ENCODE data around the gene NEMP1. TPM values are rescaled to one million over a fixed set of nuclear protein-coding genes. Genes with fewer than 3 reads are reported as not detected.
A peak's percentile ranks its signal among the peaks of the same experiment; 100 is the strongest.

The NEMP1 gene
- total and polyA plus RNA-seq, 5 experiments from 2014 or later: 2.6 to 29.5 (median 5.5) TPM

DNA sequence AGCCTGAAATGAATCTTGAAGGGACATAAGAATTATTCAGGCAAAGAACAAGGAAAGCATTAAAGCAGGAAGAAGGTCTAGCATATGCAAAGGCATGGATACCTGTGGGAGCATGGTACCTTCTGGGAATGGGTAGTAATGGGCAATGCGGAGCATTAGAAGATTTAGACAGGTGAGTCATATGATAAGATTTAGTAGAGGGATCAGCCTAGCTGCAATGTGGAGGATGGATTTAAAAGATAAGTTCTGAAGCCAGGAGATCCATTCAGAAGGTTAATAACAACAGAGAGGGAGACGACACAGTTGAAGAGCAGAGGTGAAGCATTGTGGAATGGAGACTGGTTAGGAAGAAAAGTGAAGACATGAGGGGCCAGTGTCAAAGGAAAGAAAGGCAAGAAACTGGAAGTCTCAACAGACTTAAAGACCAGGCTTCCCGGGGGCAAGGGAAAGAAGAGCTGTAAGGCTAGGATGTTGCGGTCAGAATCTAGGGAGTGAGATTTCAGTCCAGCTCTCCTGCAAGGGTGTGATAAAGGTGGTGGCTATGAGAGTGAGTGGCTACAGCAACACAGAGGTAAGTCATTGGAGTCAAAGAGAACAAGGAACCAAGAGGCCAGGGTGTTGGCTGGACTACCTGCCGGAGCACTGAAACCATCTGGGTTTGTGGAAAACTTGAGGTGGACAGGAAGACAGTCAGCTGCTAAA is 38.1 kb upstream of the NEMP1 start:
- H3K4me3 Mint-ChIP-seq: no peak overlapping the region
- no peaks in the 10 kb centered on the region for H3K9me3 Mint-ChIP-seq
- ATAC-seq: no peak
- H3K4me1 Mint-ChIP-seq: peaks cover 4 to 23% (median 11%) of the 10 kb centered on the region in 4 donors
- H3K36me3 Mint-ChIP-seq: no peaks in the 10 kb centered on the region
- POLR2A ChIA-PET: interaction anchor here (0.6 kb wide), 1 partner anchor 36 kb away, joined by 4 read pairs; no protein-coding TSS in a partner anchor
- no peak for DNase-seq
- peak overlapping the region in 1 of 10 donors; percentile 8 for H3K27ac Mint-ChIP-seq
- H3K27me3 Mint-ChIP-seq: peaks cover 0 to 2% (median 0%) of the 10 kb centered on the region in 5 donors

GRCh38 chr12:57112492-57113294 is 34.1 kb upstream of the NEMP1 start:
- Mint-ChIP-seq H3K9me3 (no peaks in the 10 kb centered on the region), H3K36me3 (peaks cover 0 to 9% (median 0%) of the 10 kb centered on the region in 3 donors), H3K27me3 (peaks cover 0 to 2% (median 0%) of the 10 kb centered on the region in 5 donors), H3K4me1 (peaks cover 24 to 38% (median 35%) of the 10 kb centered on the region in 4 donors), H3K4me3 (peak overlapping the region; percentile 89 to 99 (median 96)), H3K27ac (peak overlapping the region; percentile 94 to 99 (median 98))
- DNase-seq (peak in 1 of 10 donors; percentile 45), ATAC-seq (no peak)
- POLR2A ChIA-PET: interaction anchor here (0.6 to 16.7 kb wide), 30 partner anchors 10 to 484 kb away, joined by 3 to 559 read pairs (median 5); partner anchors contain the start of genes BAZ2A, DDIT3, LRP1 and NAB2

- ATAC-seq (peak; percentile 63 to 72), DNase-seq (peak; percentile 62 to 95 (median 84))
- H3K4me1 Mint-ChIP-seq: peaks cover 33 to 52% (median 50%) of the 10 kb centered on the region in 4 donors
- no peaks in the 10 kb centered on the region for H3K9me3 Mint-ChIP-seq
- H3K4me3 Mint-ChIP-seq: peak within 1 kb of the TSS; percentile 89 to 99 (median 96)
- peaks cover 0 to 24% (median 0%) of the 10 kb centered on the region in 3 donors for H3K36me3 Mint-ChIP-seq
- POLR2A ChIA-PET: interaction anchor here (0.6 to 16.7 kb wide), 35 partner anchors 13 to 1293 kb away, joined by 3 to 559 read pairs (median 4); partner anchors contain the start of genes BAZ2A, CDK4, DDIT3 and LRP1
- H3K27ac Mint-ChIP-seq: peak within 1 kb of the TSS; percentile 94 to 99 (median 98)
- peaks cover 0 to 2% (median 0%) of the 10 kb centered on the region in 5 donors for H3K27me3 Mint-ChIP-seq
Observed at GRCh38 chr12:57111031-57111734, 32.6 kb upstream of the NEMP1 start, which contains the start of gene STAT6. Gene STAT6 (minus strand): TSS chr12:57111362. CDS start chr12:57108278, 3,084 bp downstream.

DNA sequence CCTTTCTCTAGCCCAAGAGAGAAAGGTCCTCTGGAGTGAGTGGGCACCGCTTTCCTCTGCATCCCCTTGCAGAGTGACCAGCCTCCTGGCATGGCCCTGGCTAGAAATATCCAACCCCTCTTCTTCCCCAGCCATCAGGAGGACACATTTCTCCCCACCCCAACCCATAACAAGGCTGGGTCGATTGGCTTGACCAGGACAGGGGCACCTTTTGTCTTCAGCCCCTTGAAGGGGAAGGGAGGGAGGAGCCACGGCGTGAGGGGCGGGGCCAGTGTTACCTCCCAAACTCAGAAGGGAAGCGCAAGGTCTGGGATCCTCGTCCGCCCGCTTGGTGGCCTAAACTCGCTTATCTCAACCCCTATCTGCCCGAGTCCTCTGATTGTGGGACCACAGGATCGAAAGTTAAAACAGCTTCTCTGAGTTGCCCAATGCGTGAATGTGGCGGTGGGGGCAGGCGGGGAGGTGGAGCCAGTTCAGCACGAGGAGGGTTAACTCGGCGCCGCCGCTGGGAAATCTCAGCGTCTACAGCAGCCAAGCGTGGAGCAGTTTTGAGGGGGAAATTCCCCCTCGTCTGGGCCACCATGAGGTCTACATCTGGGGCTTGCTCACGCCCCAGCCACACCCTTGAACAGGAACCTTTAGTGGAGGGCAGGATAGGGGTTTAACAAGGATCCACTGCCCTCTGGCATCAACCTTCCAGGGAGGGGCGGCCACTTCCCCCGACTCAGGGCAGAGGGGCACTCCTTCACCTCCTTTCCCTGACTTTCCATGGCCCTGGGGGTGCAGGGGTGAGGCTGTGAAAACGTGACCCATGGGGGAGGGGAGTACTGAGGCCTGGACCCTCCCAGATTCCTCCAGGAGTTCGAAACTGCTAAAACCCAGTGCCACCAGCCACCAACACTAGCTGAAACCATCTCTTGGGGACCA is 31.8 kb upstream of the NEMP1 start:
- ATAC-seq (peak; percentile 42 to 45), DNase-seq (peak; percentile 47 to 77 (median 54))
- Mint-ChIP-seq H3K27me3 (peaks cover 0 to 2% (median 0%) of the 10 kb centered on the region in 5 donors), H3K4me3 (peak overlapping the region; percentile 89 to 99 (median 96)), H3K36me3 (peaks cover 0 to 32% (median 0%) of the 10 kb centered on the region in 3 donors), H3K4me1 (peaks cover 33 to 57% (median 53%) of the 10 kb centered on the region in 4 donors), H3K27ac (peak overlapping the region; percentile 94 to 99 (median 98)), H3K9me3 (no peaks in the 10 kb centered on the region)
- POLR2A ChIA-PET: interaction anchor here (0.6 to 16.7 kb wide), 16 partner anchors 16 to 920 kb away, joined by 3 to 559 read pairs (median 10); partner anchors contain the start of genes LRP1, NAB2, NEMP1 and PTGES3

DNA sequence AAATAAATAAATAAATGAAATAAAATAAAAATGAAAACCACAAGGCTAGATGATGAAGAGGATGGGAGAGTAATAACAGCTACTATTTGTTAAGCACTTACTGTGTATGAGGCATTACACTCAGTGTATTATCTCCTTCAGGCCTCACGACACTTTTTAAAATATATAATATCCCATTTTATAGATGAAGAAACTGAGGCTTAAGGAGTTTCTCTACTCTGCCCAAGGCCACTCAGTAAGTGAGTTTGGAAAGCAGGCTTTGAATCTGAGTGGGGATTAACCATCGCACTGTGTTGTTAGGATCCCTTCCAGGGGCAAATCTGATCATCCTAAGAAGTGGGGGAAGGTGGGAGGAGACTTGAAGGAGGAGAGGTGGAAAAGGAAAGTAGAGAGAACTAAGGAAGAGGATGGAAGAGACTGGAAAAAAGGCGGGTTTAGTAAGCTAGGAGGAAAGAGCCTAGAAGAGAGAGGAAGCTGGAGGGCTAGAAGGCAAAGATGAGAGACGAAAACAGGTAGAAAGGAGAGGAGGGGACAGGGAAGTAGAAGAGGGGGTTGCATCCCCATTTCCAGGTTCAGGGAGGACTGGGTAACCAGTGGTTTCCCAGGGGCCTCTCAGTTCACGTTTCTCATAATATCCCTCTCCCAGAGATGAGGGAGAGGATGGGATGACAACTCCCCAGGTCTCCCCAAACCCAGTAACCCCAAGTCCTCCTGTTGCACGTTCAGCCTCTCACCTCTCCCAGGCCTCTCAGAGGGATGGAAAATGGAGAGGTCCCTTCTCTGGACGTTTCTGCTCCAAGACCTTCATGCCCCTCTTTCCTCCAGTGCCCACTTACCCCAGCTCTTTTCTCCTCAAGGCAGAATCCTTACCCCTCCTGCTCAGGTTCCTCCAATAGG is 30.9 kb upstream of the NEMP1 start:
- peaks cover 0 to 41% (median 3%) of the 10 kb centered on the region in 3 donors for H3K36me3 Mint-ChIP-seq
- POLR2A ChIA-PET: interaction anchor here (4.9 to 16.7 kb wide), 2 partner anchors 15 to 30 kb away, joined by 150 to 559 read pairs; partner anchors contain the start of genes NAB2 and NEMP1

DNA sequence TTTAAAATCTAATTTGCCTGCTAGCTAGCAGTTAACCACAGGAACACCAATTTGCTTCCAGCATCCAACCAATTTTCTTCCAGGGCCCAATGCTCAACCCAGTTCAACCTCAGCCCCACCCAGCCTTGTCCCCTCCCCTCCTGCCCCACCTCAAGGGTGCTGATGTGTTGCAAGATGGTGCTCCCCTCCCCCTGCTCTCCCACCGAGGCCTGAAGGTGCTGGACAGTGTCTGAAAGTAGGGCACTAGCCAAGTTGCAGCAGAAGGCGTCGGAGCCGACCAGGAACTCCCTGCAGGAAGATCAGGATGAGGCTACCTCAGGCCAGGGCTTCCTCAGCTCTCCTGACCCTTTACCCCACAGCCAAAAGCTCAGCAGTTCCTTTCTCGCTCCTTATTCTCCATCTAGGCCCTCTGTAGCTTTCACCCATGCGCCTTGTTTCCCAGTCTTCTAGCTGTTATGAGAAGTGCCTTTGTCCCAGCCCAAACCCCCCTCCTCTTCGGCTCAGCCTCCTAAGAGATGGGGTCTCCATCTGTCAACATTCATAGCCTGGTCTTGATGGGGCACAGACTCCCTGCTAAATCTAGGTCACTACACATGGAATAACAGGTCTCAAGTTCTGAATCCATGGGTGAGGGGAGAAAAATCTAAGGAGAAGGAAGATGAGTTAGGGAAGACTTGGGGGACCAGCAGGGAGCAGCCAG is 29.0 kb upstream of the NEMP1 start:
- peak overlapping the region in 7 of 10 donors; percentile 1 to 89 (median 63) for H3K4me3 Mint-ChIP-seq

More for the DNA sequence above, 30.9 kb upstream of the NEMP1 start:
- peaks cover 33 to 66% (median 60%) of the 10 kb centered on the region in 4 donors for H3K4me1 Mint-ChIP-seq
- H3K27me3 Mint-ChIP-seq: peaks cover 0 to 2% (median 0%) of the 10 kb centered on the region in 5 donors
- peak in 1 of 10 donors; percentile 32 for DNase-seq
- no peak for ATAC-seq
- H3K27ac Mint-ChIP-seq: peak overlapping the region; percentile 80 to 99 (median 98)
- peak overlapping the region; percentile 89 to 99 (median 96) for H3K4me3 Mint-ChIP-seq
- no peaks in the 10 kb centered on the region for H3K9me3 Mint-ChIP-seq

DNA sequence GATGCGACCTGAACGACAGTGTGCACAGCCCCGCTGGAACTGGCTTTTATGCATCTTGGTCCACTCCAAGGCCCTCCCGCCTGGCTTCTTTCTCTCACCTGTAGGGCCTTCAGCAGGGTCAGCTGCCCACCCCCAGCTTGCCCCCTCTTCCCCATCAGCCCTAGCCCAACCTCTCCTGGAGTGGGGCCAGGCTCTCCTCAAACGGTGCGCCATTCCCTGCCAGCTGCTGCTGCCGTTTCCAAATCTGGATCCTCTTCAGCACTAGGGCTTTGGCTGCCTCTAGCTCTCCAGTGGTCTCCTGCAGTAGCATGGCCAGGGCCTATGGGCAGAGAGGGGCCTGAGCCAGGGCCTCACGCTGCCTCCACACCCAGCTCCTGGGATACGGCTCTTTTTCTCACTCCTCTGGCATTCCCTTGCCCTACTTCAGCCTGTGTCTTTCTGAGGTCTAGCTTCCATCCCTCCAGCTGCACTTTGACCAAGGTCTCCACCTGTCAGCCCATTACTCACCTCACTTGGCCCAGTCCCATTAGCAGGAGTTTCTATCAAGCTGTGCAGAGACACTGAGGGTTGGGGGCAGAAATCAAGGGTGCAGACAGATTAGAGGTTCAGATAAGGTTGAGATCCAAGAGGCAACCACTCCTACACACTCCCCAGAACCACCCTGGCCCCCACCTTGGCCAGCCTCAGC is 27.6 kb upstream of the NEMP1 start:
- peaks cover 0 to 64% (median 3%) of the 10 kb centered on the region in 3 donors for H3K36me3 Mint-ChIP-seq
- no peaks in the 10 kb centered on the region for H3K27me3 Mint-ChIP-seq
- peak overlapping the region in 2 of 10 donors; percentile 26 to 71 for H3K4me3 Mint-ChIP-seq
- peak overlapping the region in 7 of 10 donors; percentile 22 to 88 (median 78) for H3K27ac Mint-ChIP-seq
- no peaks in the 10 kb centered on the region for H3K9me3 Mint-ChIP-seq
- peaks cover 28 to 77% (median 75%) of the 10 kb centered on the region in 4 donors for H3K4me1 Mint-ChIP-seq
- no peak for ATAC-seq
- POLR2A ChIA-PET: interaction anchor here (0.6 to 16.7 kb wide), 4 partner anchors 12 to 1099 kb away, joined by 3 to 559 read pairs (median 4); partner anchors contain the start of gene NAB2
- no peak for DNase-seq

More for the DNA sequence above, 29.0 kb upstream of the NEMP1 start:
- Mint-ChIP-seq H3K27ac (peak overlapping the region; percentile 63 to 94 (median 77)), H3K27me3 (peaks cover 0 to 2% (median 0%) of the 10 kb centered on the region in 5 donors), H3K4me1 (peaks cover 33 to 76% (median 71%) of the 10 kb centered on the region in 4 donors), H3K36me3 (peaks cover 0 to 51% (median 3%) of the 10 kb centered on the region in 3 donors), H3K9me3 (no peaks in the 10 kb centered on the region)
- POLR2A ChIA-PET: interaction anchor here (4.9 to 16.7 kb wide), 2 partner anchors 13 to 28 kb away, joined by 150 to 559 read pairs; partner anchors contain the start of genes NAB2 and NEMP1
- ATAC-seq (no peak), DNase-seq (peak in 1 of 10 donors; percentile 37)

GRCh38 chr12:57105011-57105753 is 26.6 kb upstream of the NEMP1 start:
- no peak for DNase-seq
- Mint-ChIP-seq H3K4me1 (peaks cover 27 to 83% (median 80%) of the 10 kb centered on the region in 4 donors), H3K9me3 (no peaks in the 10 kb centered on the region), H3K4me3 (peak overlapping the region in 1 of 10 donors; percentile 62), H3K36me3 (peaks cover 0 to 71% (median 3%) of the 10 kb centered on the region in 3 donors), H3K27ac (peak overlapping the region in 8 of 10 donors; percentile 28 to 90 (median 67)), H3K27me3 (no peaks in the 10 kb centered on the region)
- no peak for ATAC-seq
- POLR2A ChIA-PET: interaction anchor here (0.6 to 16.7 kb wide), 5 partner anchors 11 to 1098 kb away, joined by 3 to 559 read pairs (median 3); partner anchors contain the start of genes NAB2 and NEMP1

Data from naive thymus-derived CD8-positive, alpha-beta T cell (primary cell).